ENCODE results near the gene CYS1.

- TF ChIP-seq POLR2AphosphoS5 (IDR thresholded peaks at IDR 0.05; ENCODE audit: low read depth, low read length) (no peak), TAF1 (IDR thresholded peaks at IDR 0.05; ENCODE audit: low read depth, low read length) (no peak)
Observed at GRCh38 chr2:10058251-10059015, 21.8 kb downstream of the CYS1 start.

All from GM12891 (cell line).